MCF 10A (cell line): ENCODE data around the gene RHD. TPM values are rescaled to one million over a fixed set of nuclear protein-coding genes. Genes with fewer than 3 reads are reported as not detected.

ENCODE experiments used
- BruUV-seq: library from RNA; stranded (reverse); fragments of 400-500 nt; replicated peaks from 2 replicates; lab custom pipeline; 2021; lab: Mats Ljungman, UMichigan
- CTCF ChIA-PET: fragments of 300-600 bp; sonication (Branson Sonifier 250); formaldehyde crosslinking; extraction: SDS; loops from one replicate; lab custom pipeline; 2021; ENCODE audit warnings: antibody characterized with exemption, inconsistent platforms; lab: Yijun Ruan, JAX
- POLR2A ChIA-PET: fragments of 300-600, 350-650 bp; sonication (Branson Sonifier 250); formaldehyde crosslinking; extraction: SDS; loops from one replicate; lab custom pipeline; 2020; ENCODE audit warnings: antibody characterized with exemption, inconsistent platforms; lab: Yijun Ruan, JAX
- DNase-seq: peaks from one replicate; pipeline ENCODE4 v3.0.0-alpha.2; 2018; ENCODE audit not compliant: unreplicated experiment
- H3K27ac Mint-ChIP-seq: one replicate; pipeline ENCODE4 v1.8.0; 2022; ENCODE audit warnings: mild to moderate bottlenecking, low read depth, mixed read lengths; ENCODE audit not compliant: unreplicated experiment
- H3K27me3 Mint-ChIP-seq: one replicate; pipeline ENCODE4 v1.8.0; 2022; ENCODE audit warnings: mixed read lengths; ENCODE audit not compliant: insufficient read depth, unreplicated experiment
- H3K36me3 Mint-ChIP-seq: one replicate; pipeline ENCODE4 v1.8.0; 2022; ENCODE audit warnings: mild to moderate bottlenecking, moderate library complexity, mixed read lengths; ENCODE audit not compliant: insufficient read depth, unreplicated experiment
- H3K4me1 Mint-ChIP-seq: one replicate; pipeline ENCODE4 v1.8.0; 2022; ENCODE audit warnings: mixed read lengths; ENCODE audit not compliant: insufficient read depth, unreplicated experiment
- H3K4me3 Mint-ChIP-seq: one replicate; pipeline ENCODE4 v1.8.0; 2022; ENCODE audit warnings: mild to moderate bottlenecking, moderate library complexity, mixed read lengths; ENCODE audit not compliant: unreplicated experiment
- H3K9me3 Mint-ChIP-seq: one replicate; pipeline ENCODE4 v1.8.0; 2022; ENCODE audit warnings: mixed read lengths; ENCODE audit not compliant: unreplicated experiment
- CTCF ChIP-seq: fragments of 200-600 bp; IDR thresholded peaks from one replicate; pipeline ENCODE4 v1.8.0; 2022; ENCODE audit warnings: antibody characterized with exemption, mild to moderate bottlenecking; ENCODE audit not compliant: unreplicated experiment
- intact Hi-C: fragments of 100-400 bp; cut with micrococcal nuclease; formaldehyde crosslinking; loops from 2 replicates; pipeline ENCODE4 v1.14.1; 2022
- total RNA-seq: library from RNA; stranded (reverse); gene quantifications from 2 replicates; pipeline ENCODE4 v1.2.3, GENCODE V29; 2022

RHD gene
- total RNA-seq, 1 experiment from 2014 or later = not detected

DNA sequence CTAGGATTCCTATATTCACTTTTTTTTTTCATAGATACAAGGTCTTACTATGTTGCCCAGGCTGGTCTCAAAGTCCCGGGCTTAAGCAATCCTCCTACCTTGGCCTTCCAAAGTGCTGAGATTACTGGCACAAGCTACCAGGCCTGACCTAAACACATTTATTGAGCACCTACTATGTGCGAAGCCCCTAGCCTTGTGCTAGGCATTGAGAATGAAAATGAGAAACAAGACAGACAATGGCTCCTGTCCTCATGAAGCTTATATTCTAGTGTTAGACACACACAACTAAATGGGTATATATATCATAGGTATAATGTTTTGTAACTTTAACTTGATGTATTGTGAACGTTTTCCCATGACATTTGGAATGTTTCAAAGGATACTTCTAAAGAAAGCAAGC, 77.3 kb downstream of the RHD start:
- no peaks in the 10 kb centered on the region for H3K9me3 Mint-ChIP-seq
- intact Hi-C loops = no loop called here
- no peak overlapping the region for H3K27ac Mint-ChIP-seq
- no TSS peak for BruUV-seq
- TF ChIP-seq CTCF = no peak
- POLR2A ChIA-PET = interaction anchor here (0.7 to 1.1 kb wide), 3 partner anchors 10 to 1714 kb away, joined by 3 to 5 read pairs (median 3); no protein-coding TSS in a partner anchor
- H3K4me3 Mint-ChIP-seq = no peak overlapping the region
- peaks cover 13% of the 10 kb centered on the region for H3K4me1 Mint-ChIP-seq
- DNase-seq = no peak
- no peaks in the 10 kb centered on the region for H3K27me3 Mint-ChIP-seq
- peaks cover 57% of the 10 kb centered on the region for H3K36me3 Mint-ChIP-seq
- CTCF ChIA-PET = no interaction called here

DNA sequence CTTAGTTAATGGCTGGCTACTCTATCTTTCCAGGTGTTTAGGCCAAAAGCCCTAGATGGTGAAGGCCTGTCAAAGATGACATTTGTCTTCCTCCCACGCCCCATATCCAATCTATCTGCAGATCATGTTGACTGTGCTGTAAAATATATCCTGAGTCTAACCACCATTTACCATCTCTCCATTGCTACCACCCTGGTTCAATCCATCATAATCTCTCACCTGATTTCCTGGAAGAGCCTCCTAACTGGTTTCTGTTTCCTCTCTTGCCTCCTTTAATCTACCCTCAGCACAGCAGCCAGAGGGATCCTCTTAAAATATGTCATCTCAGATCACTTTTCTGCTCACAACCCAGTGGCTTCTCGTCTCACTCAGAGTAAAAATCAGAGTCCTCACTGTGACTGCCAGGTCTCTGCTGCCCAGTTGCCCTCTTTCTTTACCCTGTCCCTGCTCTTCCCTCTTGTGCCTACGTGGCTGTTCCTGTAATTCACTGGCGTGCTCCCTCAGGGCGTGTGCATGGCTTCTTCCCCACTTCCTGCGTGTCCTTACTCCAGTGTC, 83.6 kb downstream of the RHD start:
- BruUV-seq = no TSS peak

GRCh38 chr1:25356441-25356840, 84.1 kb downstream of the RHD start:
- Mint-ChIP-seq H3K27ac (peak overlapping the region; percentile 52), H3K4me1 (peaks cover 18% of the 10 kb centered on the region), H3K27me3 (no peaks in the 10 kb centered on the region), H3K9me3 (no peaks in the 10 kb centered on the region), H3K36me3 (peaks cover 81% of the 10 kb centered on the region), H3K4me3 (no peak overlapping the region)
- no TSS peak for BruUV-seq
- intact Hi-C loops = no loop called here
- no peak for DNase-seq
- POLR2A ChIA-PET = interaction anchor here (0.5 to 1.1 kb wide), 6 partner anchors 116 to 1371 kb away, joined by 3 to 5 read pairs (median 3); no protein-coding TSS in a partner anchor
- TF ChIP-seq CTCF = no peak
- CTCF ChIA-PET = no interaction called here

More for the DNA sequence above, 83.6 kb downstream of the RHD start:
- peak overlapping the region; percentile 52 for H3K27ac Mint-ChIP-seq
- H3K27me3 Mint-ChIP-seq = no peaks in the 10 kb centered on the region
- no peak overlapping the region for H3K4me3 Mint-ChIP-seq
- H3K4me1 Mint-ChIP-seq = peaks cover 18% of the 10 kb centered on the region
- ChIA-PET POLR2A (interaction anchor here (0.5 to 1.1 kb wide), 4 partner anchors 116 to 1372 kb away, joined by 3 to 5 read pairs (median 4); no protein-coding TSS in a partner anchor), CTCF (no interaction called here)
- peaks cover 78% of the 10 kb centered on the region for H3K36me3 Mint-ChIP-seq
- no peak for DNase-seq
- no peak for TF ChIP-seq CTCF
- intact Hi-C loops = no loop called here
- H3K9me3 Mint-ChIP-seq = no peaks in the 10 kb centered on the region

GRCh38 chr1:25356848-25357247, 84.5 kb downstream of the RHD start:
- TF ChIP-seq CTCF = no peak
- Mint-ChIP-seq H3K4me3 (no peak overlapping the region), H3K27me3 (no peaks in the 10 kb centered on the region), H3K9me3 (no peaks in the 10 kb centered on the region), H3K4me1 (peaks cover 18% of the 10 kb centered on the region), H3K36me3 (peaks cover 86% of the 10 kb centered on the region), H3K27ac (peak overlapping the region; percentile 52)
- BruUV-seq = no TSS peak
- peak; percentile 41 for DNase-seq
- intact Hi-C loops = no loop called here
- POLR2A ChIA-PET = interaction anchor here (0.6 to 1.1 kb wide), 4 partner anchors 117 to 1021 kb away, joined by 3 to 5 read pairs (median 4); no protein-coding TSS in a partner anchor
- CTCF ChIA-PET = no interaction called here
